Vagina (tissue), 2 donors: Measurements from ENCODE around the gene RCN2. TPM values are rescaled to one million over a fixed set of nuclear protein-coding genes. Genes with fewer than 3 reads are reported as not detected.
A peak's percentile ranks its signal among the peaks of the same experiment; 100 is the strongest.

Experiments
- DNase-seq, 2 donors: peaks; one replicate each; pipeline ENCODE4 v3.0.0-alpha.2; 2017; ENCODE audit errors: extremely low spot score in 2 of 2
- H3K27ac ChIP-seq: fragments of 200-600 bp; sonication (generic); one replicate; pipeline ENCODE4 v1.5.1; 2019
- H3K27me3 ChIP-seq: fragments of 200-600 bp; sonication (generic); one replicate; pipeline ENCODE4 v1.5.1; 2019
- H3K36me3 ChIP-seq, 2 donors: fragments of 200-600 bp; sonication (generic); one replicate each; pipeline ENCODE4 v1.5.1; 2017 to 2019
- H3K4me1 ChIP-seq: fragments of 200-600 bp; sonication (generic); one replicate; pipeline ENCODE4 v1.5.1; 2019
- H3K4me3 ChIP-seq, 2 donors: fragments of 200-600 bp; sonication (generic); 1 replicate in 1 of 2; 2 replicates in 1 of 2; pipeline ENCODE4 v1.5.1; 2016 to 2019
- H3K9me3 ChIP-seq: fragments of 200-600 bp; sonication (generic); one replicate; pipeline ENCODE4 v1.5.1; 2019
- CTCF ChIP-seq, 3 experiments: fragments of 450-650 bp in 2 of 3; fragments of 200-600 bp in 1 of 3; sonication (generic) in 1 of 3; IDR thresholded peaks; one replicate each; pipeline ENCODE4 v1.5.1; 2017 to 2019; ENCODE audit warnings: antibody characterized with exemption in 3 of 3, mild to moderate bottlenecking in 2 of 3, moderate library complexity in 2 of 3
- POLR2A ChIP-seq, 2 donors: fragments of 450-650 bp; IDR thresholded peaks; one replicate each; pipeline ENCODE4 v1.6.1; 2017; ENCODE audit warnings: antibody characterized with exemption in 2 of 2, mild to moderate bottlenecking in 2 of 2, moderate library complexity in 2 of 2
- POLR2AphosphoS5 ChIP-seq, 2 donors: sonication (generic); formaldehyde crosslinking; IDR thresholded peaks; one replicate each; pipeline ENCODE4 v1.9.0; 2017; ENCODE audit warnings: antibody characterized with exemption in 2 of 2, mild to moderate bottlenecking in 2 of 2, low read depth in 1 of 2; ENCODE audit not compliant: insufficient read depth in 1 of 2
- intact Hi-C: fragments of 100-400 bp; cut with DNase I; formaldehyde crosslinking; loops from one replicate; pipeline ENCODE4 v1.15.1; 2023
- total RNA-seq: library from RNA; depleted of rRNA; stranded (reverse); fragments of >200 nt; gene quantifications from one replicate; pipeline ENCODE4 v1.2.3, GENCODE V29; 2016

The RCN2 gene
- total RNA-seq, 1 donor from 2014 or later = 39.5 TPM

GRCh38 chr15:76994971-76995945 lies 63.7 kb downstream of the RCN2 start, which contains the start of gene PSTPIP1:
Gene PSTPIP1 (plus strand): TSS chr15:76995126. CDS start chr15:76995574, 448 bp downstream.
- H3K27ac ChIP-seq = peak within 1 kb of the TSS; percentile 11
- no peaks in the 10 kb centered on the region for H3K9me3 ChIP-seq
- H3K36me3 ChIP-seq = no peaks in the 10 kb centered on the region
- H3K27me3 ChIP-seq = no peaks in the 10 kb centered on the region
- peaks cover 22% of the 10 kb centered on the region for H3K4me1 ChIP-seq
- TF ChIP-seq CTCF (IDR thresholded peaks at IDR 0.05) (no peak), POLR2A (IDR thresholded peaks at IDR 0.05) (no peak), POLR2AphosphoS5 (IDR thresholded peaks at IDR 0.05; ENCODE audit: insufficient read depth in 1 of 2, low read depth in 1 of 2) (no peak)
- peak within 1 kb of the TSS; percentile 16 to 29 for H3K4me3 ChIP-seq
- intact Hi-C loops = no loop called here
- DNase-seq = no peak

- intact Hi-C loops = no loop called here
- no peak for TF ChIP-seq POLR2AphosphoS5 (IDR thresholded peaks at IDR 0.05; ENCODE audit: insufficient read depth in 1 of 2, low read depth in 1 of 2)
- no peak for TF ChIP-seq POLR2A (IDR thresholded peaks at IDR 0.05)
- no peak for TF ChIP-seq CTCF (IDR thresholded peaks at IDR 0.05)
- Histone ChIP-seq H3K4me1 (peaks cover 22% of the 10 kb centered on the region), H3K27ac (peak overlapping the region; percentile 11), H3K9me3 (no peaks in the 10 kb centered on the region), H3K4me3 (peak overlapping the region; percentile 16 to 29), H3K36me3 (no peaks in the 10 kb centered on the region), H3K27me3 (no peaks in the 10 kb centered on the region)
- DNase-seq = no peak
Measured at GRCh38 chr15:76996076-76996525, 64.6 kb downstream of the RCN2 start.

- H3K36me3 ChIP-seq = no peaks in the 10 kb centered on the region
- no peak overlapping the region for H3K27ac ChIP-seq
- no peaks in the 10 kb centered on the region for H3K9me3 ChIP-seq
- TF ChIP-seq POLR2AphosphoS5 (IDR thresholded peaks at IDR 0.05; ENCODE audit: insufficient read depth in 1 of 2, low read depth in 1 of 2) = peak in 1 of 2 donors; percentile 33
- TF ChIP-seq POLR2A (IDR thresholded peaks at IDR 0.05) = no peak
- intact Hi-C loops = no loop called here
- peak overlapping the region; percentile 16 to 29 for H3K4me3 ChIP-seq
- peaks cover 22% of the 10 kb centered on the region for H3K4me1 ChIP-seq
- DNase-seq = no peak
- no peaks in the 10 kb centered on the region for H3K27me3 ChIP-seq
Measured at GRCh38 chr15:76996526-76997401, 65.2 kb downstream of the RCN2 start.

GRCh38 chr15:76998663-76999285 lies 67.2 kb downstream of the RCN2 start:
- TF ChIP-seq CTCF (IDR thresholded peaks at IDR 0.05) (no peak), POLR2AphosphoS5 (IDR thresholded peaks at IDR 0.05; ENCODE audit: insufficient read depth in 1 of 2, low read depth in 1 of 2) (no peak), POLR2A (IDR thresholded peaks at IDR 0.05) (no peak)
- Histone ChIP-seq H3K36me3 (no peaks in the 10 kb centered on the region), H3K27me3 (no peaks in the 10 kb centered on the region), H3K27ac (no peak overlapping the region), H3K4me3 (no peak overlapping the region), H3K4me1 (peaks cover 22% of the 10 kb centered on the region), H3K9me3 (no peaks in the 10 kb centered on the region)
- intact Hi-C loops = no loop called here
- no peak for DNase-seq

- peaks cover 15% of the 10 kb centered on the region for H3K4me1 ChIP-seq
- DNase-seq = no peak
- intact Hi-C loops = no loop called here
- H3K27ac ChIP-seq = no peak overlapping the region
- no peaks in the 10 kb centered on the region for H3K36me3 ChIP-seq
- no peak for TF ChIP-seq POLR2A (IDR thresholded peaks at IDR 0.05)
- no peak for TF ChIP-seq POLR2AphosphoS5 (IDR thresholded peaks at IDR 0.05; ENCODE audit: insufficient read depth in 1 of 2, low read depth in 1 of 2)
- no peak for TF ChIP-seq CTCF (IDR thresholded peaks at IDR 0.05)
- no peaks in the 10 kb centered on the region for H3K9me3 ChIP-seq
- no peaks in the 10 kb centered on the region for H3K27me3 ChIP-seq
- H3K4me3 ChIP-seq = no peak overlapping the region
Measured at GRCh38 chr15:76999996-77000395, 68.4 kb downstream of the RCN2 start.
